ENCODE measurements around the gene EYA3.

EYA3 gene

GRCh38 chr1:28102189-28102588 is 13.8 kb upstream of the EYA3 start:
- Histone ChIP-seq H3K4me3 (no peak overlapping the region), H3K27ac (no peak overlapping the region)
- TF ChIP-seq CTCF (IDR thresholded peaks at IDR 0.05) = no peak
- no peak for DNase-seq (ENCODE audit: low spot score)

DNA sequence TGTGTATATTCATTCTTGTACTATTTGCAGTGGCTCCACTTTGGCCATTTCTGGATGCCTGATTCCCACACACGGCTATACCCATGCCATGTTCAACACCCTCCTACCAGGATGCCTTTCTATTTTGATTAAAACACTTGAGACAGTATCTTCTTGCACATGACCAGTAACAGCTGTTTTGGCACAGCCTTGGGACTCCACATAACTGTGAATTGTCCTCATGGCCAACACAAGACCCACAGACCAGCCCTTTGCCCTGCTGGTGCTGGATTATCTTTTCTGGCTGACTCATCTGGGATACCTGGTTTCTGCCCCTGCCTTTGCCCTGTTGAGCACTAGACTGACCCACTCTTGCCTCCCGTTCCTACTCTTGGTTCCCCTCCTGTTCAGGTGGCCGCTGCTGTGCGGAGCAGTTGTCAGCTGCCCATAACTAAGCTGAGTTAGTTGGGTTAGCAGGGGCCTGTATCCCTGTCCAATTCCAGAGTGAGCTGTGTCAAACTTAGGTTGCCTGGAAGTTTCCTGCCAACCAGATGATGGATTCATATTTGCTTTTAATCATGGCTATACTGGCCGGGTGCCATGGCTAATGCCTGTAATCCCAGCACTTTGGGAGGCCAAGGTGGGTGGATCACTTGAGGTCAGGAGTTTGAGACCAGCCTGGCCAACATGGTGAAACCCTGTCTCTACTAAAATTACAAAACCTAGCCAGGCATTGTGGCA is 10.8 kb upstream of the EYA3 start:
- Histone ChIP-seq H3K4me3 (no peak overlapping the region), H3K27ac (no peak overlapping the region)
- no peak for DNase-seq (ENCODE audit: low spot score)
- TF ChIP-seq CTCF (IDR thresholded peaks at IDR 0.05) = no peak

- no peak overlapping the region for H3K27ac ChIP-seq
- no peak for DNase-seq (ENCODE audit: low spot score)
- TF ChIP-seq CTCF (IDR thresholded peaks at IDR 0.05) = no peak
- no peak overlapping the region for H3K4me3 ChIP-seq
Measured at GRCh38 chr1:28097100-28097472, 8.7 kb upstream of the EYA3 start.

GRCh38 chr1:28096210-28097099 is 8.0 kb upstream of the EYA3 start:
- Histone ChIP-seq H3K4me3 (no peak overlapping the region), H3K27ac (no peak overlapping the region)
- no peak for DNase-seq (ENCODE audit: low spot score)
- no peak for TF ChIP-seq CTCF (IDR thresholded peaks at IDR 0.05)

DNA sequence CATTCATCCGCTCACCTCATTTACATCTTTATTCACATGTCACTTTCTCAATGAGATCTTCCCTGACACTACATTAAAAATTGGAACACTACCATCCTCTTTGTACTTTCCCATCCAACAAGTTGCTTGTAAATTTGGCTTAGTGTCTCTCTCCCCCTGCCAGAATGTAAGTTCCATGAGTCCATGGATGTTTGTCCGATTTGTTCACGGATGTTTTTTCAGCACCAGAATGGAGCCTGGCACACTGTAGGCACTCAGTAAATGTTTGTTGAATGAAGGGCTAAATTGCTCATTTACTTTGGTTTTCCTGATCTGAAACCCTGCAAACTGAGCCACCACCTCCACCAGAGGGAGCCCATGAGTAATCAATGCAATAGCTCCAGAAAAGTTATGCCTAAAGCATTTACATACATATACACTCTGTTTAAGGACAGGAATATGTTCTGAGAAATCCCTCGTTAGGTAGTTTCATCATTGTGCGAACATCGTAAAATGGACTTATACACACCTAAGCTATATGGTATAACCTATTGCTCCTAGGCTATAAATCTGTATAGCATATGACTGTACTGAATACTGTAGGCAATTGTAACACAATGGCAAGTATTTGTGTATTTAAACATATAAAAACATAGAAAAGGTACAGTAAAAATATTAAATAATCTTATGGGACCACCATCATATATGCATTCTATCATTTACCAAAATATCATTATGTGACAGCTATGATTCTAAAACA is 2.8 kb upstream of the EYA3 start:
- no peak overlapping the region for H3K27ac ChIP-seq
- DNase-seq (ENCODE audit: low spot score) = no peak
- peak; percentile 25 for TF ChIP-seq CTCF (IDR thresholded peaks at IDR 0.05)

DNA sequence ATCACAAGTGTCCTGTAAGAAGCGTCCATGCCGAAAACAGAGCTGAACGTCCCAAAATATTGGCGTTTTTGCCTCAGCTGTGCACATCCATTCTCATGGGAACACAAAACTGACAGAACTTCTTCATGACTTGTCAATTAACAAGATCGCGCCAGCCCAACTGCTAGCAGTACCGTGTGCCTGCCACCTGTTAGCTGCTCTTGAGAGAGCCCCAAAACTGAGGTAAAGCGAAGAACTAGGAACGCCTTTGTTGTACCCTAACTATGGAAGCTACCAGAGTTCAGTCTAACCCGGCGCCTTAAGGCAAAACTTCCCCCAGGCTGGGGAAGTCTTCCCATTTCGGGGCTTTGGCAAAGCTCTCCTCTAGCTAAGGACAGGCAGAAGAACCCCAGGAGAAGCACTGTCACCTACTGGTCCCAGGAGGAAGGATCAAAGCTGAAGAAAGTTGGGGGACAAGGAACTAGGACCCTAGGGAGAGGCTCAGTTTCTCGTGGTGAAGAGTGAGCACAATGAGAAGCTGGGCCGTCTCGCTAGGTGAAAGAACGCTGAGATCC is 719 bp downstream of the EYA3 start:
- peak overlapping the region; percentile 84 for H3K4me3 ChIP-seq
- no peak for DNase-seq (ENCODE audit: low spot score)
- no peak for TF ChIP-seq CTCF (IDR thresholded peaks at IDR 0.05)
- H3K27ac ChIP-seq = peak overlapping the region; percentile 76 to 91

More for the DNA sequence above, 2.8 kb upstream of the EYA3 start:
- no peak overlapping the region for H3K4me3 ChIP-seq

All from coronary artery (tissue), 2 donors.